ENCODE measurements around the gene KAT14. TPM values are rescaled to one million over a fixed set of nuclear protein-coding genes. Genes with fewer than 3 reads are reported as not detected.
"Not testable (repeated sequence)": the region's sequence is repeated elsewhere in the genome, so short reads cannot be mapped to it uniquely, and the experiment has no call there.

The KAT14 gene
- total RNA-seq, 2 donors from 2014 or later: 15.2 to 23.3 TPM

- Histone ChIP-seq H3K9me3 (no peaks in the 10 kb centered on the region), H3K4me1 (replicated peaks) (no peaks in the 10 kb centered on the region), H3K27ac (no peak overlapping the region), H3K36me3 (no peaks in the 10 kb centered on the region), H3K27me3 (replicated peaks; ENCODE audit: insufficient read depth) (no peaks in the 10 kb centered on the region), H3K4me3 (no peak overlapping the region)
- WGBS: 85% methylated on average over 3 of the region's 3 CpGs
- TF ChIP-seq POLR2A (IDR thresholded peaks at IDR 0.05): no peak
- no peak for TF ChIP-seq CTCF (IDR thresholded peaks at IDR 0.05)
- TF ChIP-seq POLR2AphosphoS5 (IDR thresholded peaks at IDR 0.05): no peak
- intact Hi-C loops (cut with DNase I): no loop called here
- DNase-seq (ENCODE audit: low spot score): no peak
Observed at GRCh38 chr20:18195931-18196330, 58.3 kb downstream of the KAT14 start.

- Histone ChIP-seq H3K4me1 (replicated peaks) (no peaks in the 10 kb centered on the region), H3K36me3 (no peaks in the 10 kb centered on the region), H3K4me3 (no peak overlapping the region), H3K9me3 (no peaks in the 10 kb centered on the region), H3K27ac (no peak overlapping the region), H3K27me3 (replicated peaks; ENCODE audit: insufficient read depth) (no peaks in the 10 kb centered on the region)
- DNase-seq (ENCODE audit: low spot score): no peak
- intact Hi-C loops (cut with DNase I): no loop called here
- 91% methylated on average over 12 of the region's 12 CpGs for WGBS
- no peak for TF ChIP-seq CTCF (IDR thresholded peaks at IDR 0.05)
- TF ChIP-seq POLR2AphosphoS5 (IDR thresholded peaks at IDR 0.05): no peak
- no peak for TF ChIP-seq POLR2A (IDR thresholded peaks at IDR 0.05)
Observed at GRCh38 chr20:18197382-18198070, 59.9 kb downstream of the KAT14 start.

GRCh38 chr20:18202966-18203365 is 65.3 kb downstream of the KAT14 start:
- Histone ChIP-seq H3K36me3 (no peaks in the 10 kb centered on the region), H3K4me1 (replicated peaks) (no peaks in the 10 kb centered on the region), H3K27me3 (replicated peaks; ENCODE audit: insufficient read depth) (no peaks in the 10 kb centered on the region), H3K27ac (no peak overlapping the region), H3K4me3 (no peak overlapping the region), H3K9me3 (no peaks in the 10 kb centered on the region)
- DNase-seq (ENCODE audit: low spot score): no peak
- no peak for TF ChIP-seq POLR2A (IDR thresholded peaks at IDR 0.05)
- no peak for TF ChIP-seq CTCF (IDR thresholded peaks at IDR 0.05)
- no peak for TF ChIP-seq POLR2AphosphoS5 (IDR thresholded peaks at IDR 0.05)
- intact Hi-C loops (cut with DNase I): no loop called here

GRCh38 chr20:18203700-18204099 is 66.0 kb downstream of the KAT14 start:
- DNase-seq (ENCODE audit: low spot score); H3K4me3 ChIP-seq; H3K9me3 ChIP-seq; H3K27me3 ChIP-seq (replicated peaks; ENCODE audit: insufficient read depth); H3K36me3 ChIP-seq; intact Hi-C loops (cut with DNase I); H3K27ac ChIP-seq; H3K4me1 ChIP-seq (replicated peaks): not testable (repeated sequence)
- WGBS: 79% methylated on average over 3 of the region's 3 CpGs

- 93% methylated on average over 2 of the region's 2 CpGs for WGBS
- DNase-seq (ENCODE audit: low spot score): no peak
Observed at GRCh38 chr20:18213002-18213401, 75.3 kb downstream of the KAT14 start.

More at GRCh38 chr20:18213002-18213401, 75.3 kb downstream of the KAT14 start:
- Histone ChIP-seq H3K27ac (no peak overlapping the region), H3K36me3 (no peaks in the 10 kb centered on the region), H3K9me3 (no peaks in the 10 kb centered on the region), H3K27me3 (replicated peaks; ENCODE audit: insufficient read depth) (no peaks in the 10 kb centered on the region), H3K4me3 (no peak overlapping the region), H3K4me1 (replicated peaks) (no peaks in the 10 kb centered on the region)
- TF ChIP-seq CTCF (IDR thresholded peaks at IDR 0.05) (no peak), POLR2A (IDR thresholded peaks at IDR 0.05) (no peak), POLR2AphosphoS5 (IDR thresholded peaks at IDR 0.05) (no peak)
- intact Hi-C loops (cut with DNase I): no loop called here

Measured in prostate gland (tissue), 2 donors.